Measurements from ENCODE around the gene TCF3. TPM values are rescaled to one million over a fixed set of nuclear protein-coding genes. Genes with fewer than 3 reads are reported as not detected.

The TCF3 gene
- total RNA-seq, 4 donors from 2014 or later: 21.2 to 62.0 (median 39.6) TPM

DNA sequence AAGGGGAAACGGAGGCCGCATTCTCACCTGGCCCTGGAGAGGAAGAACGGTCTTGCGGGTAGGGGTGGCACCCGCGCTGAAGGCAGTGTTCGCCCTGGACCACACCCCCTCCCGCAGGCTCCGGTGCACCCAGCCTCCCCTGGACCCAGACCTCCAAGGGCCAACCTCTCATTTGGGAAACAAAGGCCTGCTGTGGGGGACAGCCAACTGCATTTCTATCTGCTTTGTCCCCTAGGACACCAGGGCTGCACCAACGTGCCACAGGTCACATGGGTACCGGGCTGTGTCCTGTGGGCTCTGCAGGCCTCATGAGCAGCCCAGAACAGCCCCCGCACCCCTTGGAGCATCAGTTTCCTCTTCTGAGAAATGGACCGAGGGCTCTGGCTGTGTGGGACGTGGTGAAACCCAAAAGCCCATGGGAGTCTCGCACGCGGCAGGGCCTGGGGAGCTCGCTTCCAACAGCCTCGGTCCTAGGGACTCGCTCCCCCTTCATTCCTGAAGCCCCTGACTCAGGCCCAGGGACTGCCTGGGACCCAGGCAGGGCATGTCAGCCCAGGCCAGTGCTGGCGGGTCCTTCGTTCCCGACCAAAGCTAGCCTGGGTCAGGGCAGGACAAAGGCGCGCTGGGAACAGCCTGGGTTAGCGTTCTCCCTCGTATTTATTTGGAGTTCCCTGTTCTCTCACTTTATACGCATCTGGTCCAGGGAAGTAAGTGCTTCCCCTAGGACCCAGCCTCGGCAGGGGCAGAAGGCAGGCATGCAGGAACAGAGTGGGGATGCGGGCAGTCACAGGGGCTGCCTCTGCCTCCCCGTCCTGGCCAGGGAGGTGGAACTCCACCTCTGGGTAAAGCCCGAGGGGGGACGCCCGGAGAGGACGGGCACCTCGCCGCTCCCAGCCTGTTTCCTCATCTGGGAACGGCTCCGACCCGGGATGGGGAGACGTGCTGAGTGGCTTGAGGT lies 4.6 kb downstream of the TCF3 start:
- ATAC-seq: no peak
- H3K4me3 ChIP-seq: no peak overlapping the region
- WGBS, 2 donors (ENCODE audit: low coverage in 1 of 2): 80 to 100% methylated on average over 1 to 2 of the region's 41 CpGs
- H3K27ac ChIP-seq: no peak overlapping the region
- no peaks in the 10 kb centered on the region for H3K9me3 ChIP-seq
- peaks cover 0 to 22% (median 14%) of the 10 kb centered on the region in 3 donors for H3K4me1 ChIP-seq
- peaks cover 0 to 67% of the 10 kb centered on the region in 2 donors for H3K36me3 ChIP-seq
- no peak for TF ChIP-seq EP300 (IDR thresholded peaks at IDR 0.05)
- TF ChIP-seq POLR2A (IDR thresholded peaks at IDR 0.05): no peak
- TF ChIP-seq, protein P1, sequence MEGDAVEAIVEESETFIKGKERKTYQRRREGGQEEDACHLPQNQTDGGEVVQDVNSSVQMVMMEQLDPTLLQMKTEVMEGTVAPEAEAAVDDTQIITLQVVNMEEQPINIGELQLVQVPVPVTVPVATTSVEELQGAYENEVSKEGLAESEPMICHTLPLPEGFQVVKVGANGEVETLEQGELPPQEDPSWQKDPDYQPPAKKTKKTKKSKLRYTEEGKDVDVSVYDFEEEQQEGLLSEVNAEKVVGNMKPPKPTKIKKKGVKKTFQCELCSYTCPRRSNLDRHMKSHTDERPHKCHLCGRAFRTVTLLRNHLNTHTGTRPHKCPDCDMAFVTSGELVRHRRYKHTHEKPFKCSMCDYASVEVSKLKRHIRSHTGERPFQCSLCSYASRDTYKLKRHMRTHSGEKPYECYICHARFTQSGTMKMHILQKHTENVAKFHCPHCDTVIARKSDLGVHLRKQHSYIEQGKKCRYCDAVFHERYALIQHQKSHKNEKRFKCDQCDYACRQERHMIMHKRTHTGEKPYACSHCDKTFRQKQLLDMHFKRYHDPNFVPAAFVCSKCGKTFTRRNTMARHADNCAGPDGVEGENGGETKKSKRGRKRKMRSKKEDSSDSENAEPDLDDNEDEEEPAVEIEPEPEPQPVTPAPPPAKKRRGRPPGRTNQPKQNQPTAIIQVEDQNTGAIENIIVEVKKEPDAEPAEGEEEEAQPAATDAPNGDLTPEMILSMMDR (IDR thresholded peaks at IDR 0.05): no peak
- TF ChIP-seq POLR2AphosphoS5 (IDR thresholded peaks at IDR 0.05): no peak
- H3K27me3 ChIP-seq: no peaks in the 10 kb centered on the region

GRCh38 chr19:1646659-1647453 lies 5.6 kb downstream of the TCF3 start:
- H3K36me3 ChIP-seq: peaks cover 0 to 76% of the 10 kb centered on the region in 2 donors
- H3K4me1 ChIP-seq: peaks cover 0 to 22% (median 14%) of the 10 kb centered on the region in 3 donors
- H3K27me3 ChIP-seq: no peaks in the 10 kb centered on the region
- no peak for ATAC-seq
- H3K9me3 ChIP-seq: no peaks in the 10 kb centered on the region
- no peak overlapping the region for H3K4me3 ChIP-seq
- TF ChIP-seq POLR2A (IDR thresholded peaks at IDR 0.05) (no peak), EP300 (IDR thresholded peaks at IDR 0.05) (no peak), POLR2AphosphoS5 (IDR thresholded peaks at IDR 0.05) (no peak)
- TF ChIP-seq, protein P1 (IDR thresholded peaks at IDR 0.05): no peak
- no peak overlapping the region for H3K27ac ChIP-seq
- 5% methylated on average over 3 of the region's 29 CpGs; no CpG with 5 or more reads in 1 of the 2 donors for WGBS, 2 donors (ENCODE audit: low coverage in 1 of 2)

- no peak for ATAC-seq
- Histone ChIP-seq H3K36me3 (peaks cover 0 to 83% of the 10 kb centered on the region in 2 donors), H3K27ac (no peak overlapping the region), H3K4me1 (peaks cover 0 to 15% (median 12%) of the 10 kb centered on the region in 3 donors), H3K27me3 (no peaks in the 10 kb centered on the region), H3K4me3 (no peak overlapping the region), H3K9me3 (no peaks in the 10 kb centered on the region)
- 60 to 90% methylated on average over 2 of the region's 24 CpGs for WGBS, 2 donors (ENCODE audit: low coverage in 1 of 2)
- TF ChIP-seq POLR2A (IDR thresholded peaks at IDR 0.05): no peak
- TF ChIP-seq POLR2AphosphoS5 (IDR thresholded peaks at IDR 0.05): no peak
- TF ChIP-seq EP300 (IDR thresholded peaks at IDR 0.05): no peak
- TF ChIP-seq, protein P1 (IDR thresholded peaks at IDR 0.05): no peak
Observed at GRCh38 chr19:1646149-1646548, 6.3 kb downstream of the TCF3 start.

DNA sequence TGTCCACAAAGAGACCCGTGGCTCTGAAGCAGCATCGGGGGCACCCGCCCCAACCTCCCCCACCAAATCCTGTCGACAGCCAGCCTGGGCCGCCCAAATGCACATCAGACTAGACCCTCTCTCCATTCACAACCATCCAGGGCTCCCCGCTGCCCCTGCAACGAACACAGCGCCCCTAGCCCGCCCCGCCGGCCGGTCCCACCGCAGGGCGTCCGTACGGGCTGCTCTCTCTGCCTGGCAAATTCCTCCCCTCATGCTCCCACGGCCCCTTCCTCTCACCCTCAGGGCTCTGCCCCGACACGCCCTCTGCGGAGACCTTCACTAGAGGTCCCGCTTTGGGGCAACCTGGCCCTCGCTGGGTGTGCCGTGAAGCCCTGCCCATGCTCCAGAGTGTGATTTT lies 7.1 kb downstream of the TCF3 start:
- Histone ChIP-seq H3K27me3 (no peaks in the 10 kb centered on the region), H3K9me3 (no peaks in the 10 kb centered on the region), H3K27ac (no peak overlapping the region), H3K36me3 (peaks cover 0 to 92% of the 10 kb centered on the region in 2 donors), H3K4me1 (peaks cover 0 to 6% (median 3%) of the 10 kb centered on the region in 3 donors), H3K4me3 (no peak overlapping the region)
- 86 to 98% methylated on average over 4 to 19 of the region's 23 CpGs for WGBS, 2 donors (ENCODE audit: low coverage in 1 of 2)
- no peak for TF ChIP-seq EP300 (IDR thresholded peaks at IDR 0.05)
- no peak for TF ChIP-seq POLR2AphosphoS5 (IDR thresholded peaks at IDR 0.05)
- TF ChIP-seq POLR2A (IDR thresholded peaks at IDR 0.05): no peak
- TF ChIP-seq, protein P1 (IDR thresholded peaks at IDR 0.05): no peak
- no peak for ATAC-seq
